Activated B cell treated with CpG ODN at 0.5 μM for 24 hours (primary cell): ENCODE results near the gene ZNF691. TPM values are rescaled to one million over a fixed set of nuclear protein-coding genes. Genes with fewer than 3 reads are reported as not detected.
"Not testable (repeated sequence)": the region's sequence is repeated elsewhere in the genome, so short reads cannot be mapped to it uniquely, and the experiment has no call there.

ENCODE experiments used
- ATAC-seq: fragments of 200-7000 bp; cut with Tn5 transposase; one replicate; pipeline ENCODE4 v1.10.0; 2021; ENCODE audit warnings: low read depth, mild to moderate bottlenecking, moderate library complexity
- CTCF ChIA-PET: fragments of 350-600 bp; sonication (Branson Sonifier 250); formaldehyde crosslinking; loops from one replicate; lab custom pipeline; 2021; ENCODE audit warnings: antibody characterized with exemption; lab: Charles Lee
- POLR2A ChIA-PET: fragments of 350-600 bp; sonication (Branson Sonifier 250); formaldehyde crosslinking; loops from one replicate; lab custom pipeline; 2021; ENCODE audit warnings: antibody characterized with exemption; lab: Charles Lee
- DNase-seq: peaks from one replicate; pipeline ENCODE4 v3.0.0; 2022
- H3K27ac Mint-ChIP-seq: one replicate; pipeline ENCODE4 v1.8.0; 2020; ENCODE audit warnings: mixed read lengths
- H3K27me3 Mint-ChIP-seq: one replicate; pipeline ENCODE4 v1.8.0; 2021; ENCODE audit warnings: mixed read lengths
- H3K36me3 Mint-ChIP-seq: one replicate; pipeline ENCODE4 v1.8.0; 2021; ENCODE audit warnings: low read depth, mixed read lengths
- H3K4me1 Mint-ChIP-seq: one replicate; pipeline ENCODE4 v1.8.0; 2021; ENCODE audit warnings: mixed read lengths
- H3K4me3 Mint-ChIP-seq: one replicate; pipeline ENCODE4 v1.8.0; 2020; ENCODE audit warnings: mild to moderate bottlenecking, mixed read lengths
- H3K9me3 Mint-ChIP-seq: one replicate; pipeline ENCODE4 v1.8.0; 2020; ENCODE audit warnings: mixed read lengths
- CTCF ChIP-seq: fragments of 200-600 bp; IDR thresholded peaks from one replicate; pipeline ENCODE4 v1.8.0; 2022; ENCODE audit warnings: antibody characterized with exemption, mild to moderate bottlenecking
- intact Hi-C: fragments of 100-400 bp; cut with micrococcal nuclease; formaldehyde crosslinking; loops from one replicate; pipeline ENCODE4 v1.15.1; 2024
- total RNA-seq: library from RNA; stranded (reverse); gene quantifications from 2 replicates; pipeline ENCODE4 v1.2.3, GENCODE V29; 2022

Gene ZNF691
- total RNA-seq, 1 donor from 2014 or later = 16.1 TPM

GRCh38 chr1:42891465-42892138 lies 45.2 kb downstream of the ZNF691 start:
- no peak overlapping the region for H3K4me3 Mint-ChIP-seq
- intact Hi-C loops = no loop called here
- ChIA-PET CTCF (interaction anchor here (0.6 kb wide), 1 partner anchor 588 kb away, joined by 4 read pairs; no protein-coding TSS in a partner anchor), POLR2A (no interaction called here)
- no peaks in the 10 kb centered on the region for H3K36me3 Mint-ChIP-seq
- H3K27ac Mint-ChIP-seq = no peak overlapping the region
- no peak for TF ChIP-seq CTCF
- peaks cover 6% of the 10 kb centered on the region for H3K27me3 Mint-ChIP-seq
- no peaks in the 10 kb centered on the region for H3K4me1 Mint-ChIP-seq
- H3K9me3 Mint-ChIP-seq = no peaks in the 10 kb centered on the region
- ATAC-seq = no peak
- DNase-seq = no peak

GRCh38 chr1:42899960-42900359 lies 53.5 kb downstream of the ZNF691 start:
- H3K4me1 Mint-ChIP-seq, H3K36me3 Mint-ChIP-seq, intact Hi-C loops, DNase-seq, H3K4me3 Mint-ChIP-seq, ATAC-seq, POLR2A ChIA-PET, H3K27ac Mint-ChIP-seq: not testable (repeated sequence)
- H3K9me3 Mint-ChIP-seq = peaks cover 16% of the 10 kb centered on the region
- CTCF ChIA-PET = interaction anchor here (2.4 kb wide), 1 partner anchor 13 kb away, joined by 7 read pairs; no protein-coding TSS in a partner anchor
- H3K27me3 Mint-ChIP-seq = peaks cover 37% of the 10 kb centered on the region

Other genes starting within 250 kb of the ZNF691 start
- gene PPIH, start 188.2 kb upstream of the ZNF691 start, total RNA-seq = 64.1 and 65.1 TPM in 2 replicates
- 609 and 693 TPM in 2 replicates for gene YBX1, start 164.2 kb upstream of the ZNF691 start, total RNA-seq
- gene CLDN19, start 106.4 kb upstream of the ZNF691 start, total RNA-seq = not detected in 2 replicates
- gene P3H1, start 79.6 kb upstream of the ZNF691 start, total RNA-seq = 27.1 and 30.4 TPM in 2 replicates
- gene C1orf50, start 79.4 kb upstream of the ZNF691 start, total RNA-seq = 10.6 and 13.1 TPM in 2 replicates
- 0.20 and 0.31 TPM in 2 replicates for gene TMEM269, start 61.6 kb upstream of the ZNF691 start, total RNA-seq
- 7.1 and 10.7 TPM in 2 replicates for gene ERMAP, start 29.5 kb upstream of the ZNF691 start, total RNA-seq
- 21.5 and 22.4 TPM in 2 replicates for gene SVBP, start 29.2 kb upstream of the ZNF691 start, total RNA-seq
- gene SLC2A1, start 112.3 kb downstream of the ZNF691 start, total RNA-seq = 105 and 117 TPM in 2 replicates